Activated CD8-positive, alpha-beta memory T cell treated with anti-CD3 and anti-CD28 coated beads for 4 hours (primary cell): Measurements from ENCODE around the gene TRIM69.

Source experiments
- DNase-seq, 2 donors: peaks; one replicate each; pipeline ENCODE4 v3.0.0-alpha.2; 2020; ENCODE audit warnings: low read depth in 2 of 2

The TRIM69 gene

DNA sequence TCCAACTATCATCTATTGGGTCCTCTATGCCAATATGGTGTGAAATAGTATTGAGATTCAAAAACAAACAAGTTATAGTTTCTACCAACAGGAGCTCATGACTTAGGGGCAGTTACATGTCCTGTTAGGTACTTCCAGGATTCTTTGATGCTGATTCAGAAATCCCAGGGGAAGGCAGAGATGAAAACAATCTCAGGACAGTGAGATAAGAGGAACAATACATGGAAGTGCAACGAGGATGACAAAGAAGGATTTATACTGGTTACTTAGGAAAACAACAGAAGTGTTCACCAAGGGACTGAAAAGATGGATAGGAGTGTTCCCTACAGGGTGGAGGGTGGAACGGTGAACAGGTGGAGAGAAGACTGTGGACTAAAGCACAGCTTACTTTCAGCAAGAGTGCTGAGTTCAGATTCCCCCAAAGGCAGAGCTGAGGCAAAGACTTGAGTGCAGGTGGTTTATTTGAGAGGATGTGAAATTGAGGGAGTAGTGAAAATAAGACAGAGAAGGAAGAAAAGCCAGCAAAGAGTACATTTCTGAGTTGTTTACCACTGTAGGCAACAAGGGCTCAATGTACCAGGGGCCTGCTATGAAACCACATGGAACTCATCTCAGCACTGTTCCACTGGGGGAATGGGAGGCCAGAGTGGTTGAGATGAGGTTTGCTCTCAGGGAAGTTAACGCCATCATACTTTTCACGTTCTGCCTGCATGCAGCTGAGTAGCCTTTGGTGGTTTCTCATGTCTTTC is 68.1 kb downstream of the TRIM69 start:
- no peak for DNase-seq

DNA sequence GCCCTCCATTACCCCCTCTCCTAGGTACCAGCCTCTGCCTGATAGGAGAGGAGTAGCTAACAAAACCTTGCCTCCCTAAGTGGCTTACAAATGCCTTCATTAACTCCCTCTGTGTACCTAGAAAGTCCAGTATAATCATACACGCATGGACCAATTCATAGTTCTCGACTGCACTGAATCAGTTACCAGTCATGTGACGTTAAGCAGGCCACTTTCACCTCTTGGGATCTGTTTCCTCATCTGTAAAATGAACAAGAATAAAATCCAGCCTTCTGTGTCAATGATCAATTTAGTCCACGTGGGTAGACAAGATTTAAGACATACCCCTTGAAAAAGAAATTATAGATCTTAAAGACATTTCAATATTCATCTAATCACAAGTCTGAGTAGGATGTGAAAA is 72.2 kb downstream of the TRIM69 start:
- no peak for DNase-seq

GRCh38 chr15:44810237-44810636 is 73.9 kb downstream of the TRIM69 start:
- no peak for DNase-seq

DNA sequence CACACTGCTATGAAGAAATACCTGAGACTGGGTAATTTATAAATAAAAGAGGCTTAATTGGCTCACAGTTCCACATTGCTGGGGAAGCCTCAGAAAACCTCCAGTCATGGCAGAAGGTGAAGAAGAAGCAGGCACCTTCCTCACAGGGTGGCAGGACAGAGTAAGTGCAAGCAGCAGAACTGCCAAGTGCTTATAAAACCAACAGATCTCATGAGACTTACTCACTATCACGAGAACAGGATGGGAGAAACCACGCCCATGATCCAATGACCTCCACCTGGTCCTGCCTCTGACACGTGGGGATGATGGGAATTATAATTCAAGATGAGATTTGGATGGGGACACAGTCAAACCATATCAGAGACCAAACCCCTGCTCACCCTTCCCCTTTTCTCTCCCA is 75.0 kb downstream of the TRIM69 start:
- DNase-seq: no peak

DNA sequence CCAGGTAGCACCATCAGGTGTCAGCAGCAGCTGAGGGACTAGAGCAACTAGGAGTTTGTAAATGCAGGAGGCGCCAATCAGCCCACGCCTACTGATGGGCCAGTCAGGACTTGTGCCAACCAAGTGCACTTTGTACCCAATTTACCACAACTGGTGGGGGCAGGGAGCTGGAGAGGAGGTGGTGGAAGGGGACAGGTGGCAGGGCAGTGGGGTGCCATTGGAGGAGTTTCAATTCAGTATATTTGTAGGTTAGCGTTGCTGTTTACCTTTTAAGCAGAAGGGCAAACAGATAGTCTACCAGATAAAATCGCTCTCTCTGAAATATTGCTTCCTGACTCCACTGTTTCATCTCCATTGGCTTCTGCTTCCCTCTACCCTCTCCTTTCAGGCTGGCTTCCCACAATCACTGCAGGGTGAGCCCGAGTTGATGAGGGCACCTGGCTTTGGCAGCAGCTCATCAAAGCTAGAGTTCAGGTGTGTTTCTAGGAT is 75.7 kb downstream of the TRIM69 start:
- DNase-seq: no peak

DNA sequence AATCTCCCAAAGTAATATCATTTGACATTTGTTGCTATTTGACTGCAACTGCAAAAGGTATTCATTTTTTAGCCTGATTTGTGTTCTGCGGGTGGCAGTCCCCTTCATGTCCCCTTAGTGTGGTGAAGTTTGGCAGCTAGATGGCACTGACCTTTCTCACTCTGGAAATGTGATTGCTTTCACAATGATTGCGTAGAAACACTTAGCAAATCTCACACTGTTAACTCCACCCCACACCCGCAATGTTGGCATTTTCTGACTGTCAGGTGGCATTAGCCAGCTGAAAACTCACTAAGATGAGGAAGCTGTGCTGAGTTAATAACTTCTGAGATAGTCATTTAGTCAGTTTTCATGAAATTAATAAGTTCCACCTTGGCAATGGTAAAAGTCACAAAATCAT is 76.9 kb downstream of the TRIM69 start:
- no peak for DNase-seq
